Type B pancreatic cell (in vitro differentiated cells): ENCODE results near the gene NUDT5. TPM values are rescaled to one million over a fixed set of nuclear protein-coding genes. Genes with fewer than 3 reads are reported as not detected.

Experiments used
- DNase-seq: peaks from one replicate; pipeline ENCODE4 v3.0.0; 2021; ENCODE audit warnings: mixed read lengths; ENCODE audit not compliant: unreplicated experiment; ENCODE audit errors: extremely low spot score
- H3K27ac Mint-ChIP-seq: 2 replicates; pipeline ENCODE4 v1.8.0; 2021; ENCODE audit warnings: mild to moderate bottlenecking, mixed read lengths
- H3K27me3 Mint-ChIP-seq: 2 replicates; pipeline ENCODE4 v1.8.0; 2021; ENCODE audit warnings: mixed read lengths
- H3K36me3 Mint-ChIP-seq: 2 replicates; pipeline ENCODE4 v1.8.0; 2021; ENCODE audit warnings: mixed read lengths
- H3K4me1 Mint-ChIP-seq: one replicate; pipeline ENCODE4 v1.8.0; 2021; ENCODE audit warnings: mixed read lengths; ENCODE audit not compliant: unreplicated experiment
- H3K4me3 Mint-ChIP-seq: 2 replicates; pipeline ENCODE4 v1.8.0; 2021; ENCODE audit warnings: mild to moderate bottlenecking, mixed read lengths
- H3K9me3 Mint-ChIP-seq: 2 replicates; pipeline ENCODE4 v1.8.0; 2021; ENCODE audit warnings: mixed read lengths
- long read RNA-seq: library from polyadenylated mRNA; unstranded; transcript quantifications from one replicate; pipeline ENCODE4 v2.0.0, GENCODE V29; 2020
- total RNA-seq: library from RNA; stranded (reverse); gene quantifications from 2 replicates; pipeline ENCODE4 v1.2.1, GENCODE V29; 2021; ENCODE audit warnings: low replicate concordance
- TF ChIP-seq, protein P1 (sequence below): fragments of 200-600 bp; sonication (generic); conservative IDR thresholded peaks from 2 replicates; pipeline ENCODE4 v1.5.0; 2021; ENCODE audit warnings: antibody characterized with exemption, mild to moderate bottlenecking

The NUDT5 gene
- 52.7 and 67.7 TPM in 2 replicates for total RNA-seq
- long read RNA-seq, partial matches to known transcripts = 7 of 22 reads
- long read RNA-seq, other reads (novel, unspliced or antisense) = 15 of 22 reads

GRCh38 chr10:12195603-12196506, at the start of gene NUDT5, which contains the start of gene CDC123:
TSS of gene NUDT5 (minus strand) at chr10:12195891. CDS start at chr10:12186291, 9,600 bp downstream.
TSS of gene CDC123 (plus strand) at chr10:12196188. CDS start at chr10:12196246, 58 bp downstream.
- DNase-seq = peak; percentile 86
- Mint-ChIP-seq H3K9me3 (no peaks in the 10 kb centered on the region), H3K4me1 (peaks cover 25% of the 10 kb centered on the region), H3K36me3 (peaks cover 12% of the 10 kb centered on the region), H3K27me3 (no peaks in the 10 kb centered on the region), H3K4me3 (peak within 1 kb of the TSS; percentile 95), H3K27ac (peak within 1 kb of the TSS; percentile 96)
- TF ChIP-seq, protein P1, sequence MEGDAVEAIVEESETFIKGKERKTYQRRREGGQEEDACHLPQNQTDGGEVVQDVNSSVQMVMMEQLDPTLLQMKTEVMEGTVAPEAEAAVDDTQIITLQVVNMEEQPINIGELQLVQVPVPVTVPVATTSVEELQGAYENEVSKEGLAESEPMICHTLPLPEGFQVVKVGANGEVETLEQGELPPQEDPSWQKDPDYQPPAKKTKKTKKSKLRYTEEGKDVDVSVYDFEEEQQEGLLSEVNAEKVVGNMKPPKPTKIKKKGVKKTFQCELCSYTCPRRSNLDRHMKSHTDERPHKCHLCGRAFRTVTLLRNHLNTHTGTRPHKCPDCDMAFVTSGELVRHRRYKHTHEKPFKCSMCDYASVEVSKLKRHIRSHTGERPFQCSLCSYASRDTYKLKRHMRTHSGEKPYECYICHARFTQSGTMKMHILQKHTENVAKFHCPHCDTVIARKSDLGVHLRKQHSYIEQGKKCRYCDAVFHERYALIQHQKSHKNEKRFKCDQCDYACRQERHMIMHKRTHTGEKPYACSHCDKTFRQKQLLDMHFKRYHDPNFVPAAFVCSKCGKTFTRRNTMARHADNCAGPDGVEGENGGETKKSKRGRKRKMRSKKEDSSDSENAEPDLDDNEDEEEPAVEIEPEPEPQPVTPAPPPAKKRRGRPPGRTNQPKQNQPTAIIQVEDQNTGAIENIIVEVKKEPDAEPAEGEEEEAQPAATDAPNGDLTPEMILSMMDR = no peak

- Mint-ChIP-seq H3K36me3 (peaks cover 14% of the 10 kb centered on the region), H3K4me1 (peaks cover 6% of the 10 kb centered on the region), H3K4me3 (no peak overlapping the region), H3K27me3 (no peaks in the 10 kb centered on the region), H3K9me3 (no peaks in the 10 kb centered on the region), H3K27ac (no peak overlapping the region)
- TF ChIP-seq, protein P1 = no peak
- DNase-seq = no peak
These were observed 48.4 kb upstream of the NUDT5 start for GRCh38 chr10:12243864-12244620.

DNA sequence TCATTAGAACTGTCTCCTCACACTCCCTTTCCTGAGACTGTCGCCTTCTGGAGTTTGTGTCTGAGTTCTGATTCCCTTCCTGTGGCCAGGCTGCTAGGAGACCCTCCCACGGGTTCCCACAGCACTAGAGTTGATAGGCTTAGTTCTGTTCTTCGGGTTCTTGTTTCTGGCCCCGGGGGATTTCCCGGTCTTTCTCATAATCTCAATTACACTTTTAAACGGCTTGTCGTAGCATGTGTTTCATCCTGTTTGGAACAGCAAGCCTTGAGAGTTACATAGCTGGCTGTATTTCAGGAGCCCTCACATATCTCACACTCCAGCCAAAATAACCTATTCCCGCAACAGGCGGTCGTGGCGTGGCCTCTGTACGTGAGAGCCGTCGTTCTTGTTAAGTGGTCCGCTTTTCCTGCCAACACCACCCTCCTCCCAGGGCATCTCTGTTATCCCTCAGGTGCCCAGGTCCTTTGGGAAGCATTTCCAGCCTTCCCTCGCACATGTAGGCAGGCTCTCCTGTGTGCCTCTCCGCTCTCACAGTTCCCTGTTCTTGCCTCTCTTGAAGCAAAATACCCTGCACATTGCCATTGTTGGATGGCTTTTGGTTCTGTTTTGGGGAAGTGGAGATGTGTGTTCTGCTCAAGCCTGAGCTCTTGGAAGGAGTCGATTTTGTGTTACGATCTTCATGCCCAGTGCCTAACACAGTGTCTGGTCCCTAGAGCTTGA, 46.3 kb upstream of the NUDT5 start:
- Mint-ChIP-seq H3K27ac (peak overlapping the region; percentile 26), H3K9me3 (no peaks in the 10 kb centered on the region), H3K36me3 (peaks cover 19% of the 10 kb centered on the region), H3K4me1 (peaks cover 6% of the 10 kb centered on the region), H3K4me3 (no peak overlapping the region), H3K27me3 (no peaks in the 10 kb centered on the region)
- DNase-seq = no peak
- TF ChIP-seq, protein P1 = no peak

- TF ChIP-seq, protein P1 = no peak
- no peak for DNase-seq
- Mint-ChIP-seq H3K36me3 (peaks cover 25% of the 10 kb centered on the region), H3K4me3 (no peak overlapping the region), H3K27ac (no peak overlapping the region), H3K9me3 (no peaks in the 10 kb centered on the region), H3K27me3 (no peaks in the 10 kb centered on the region), H3K4me1 (peaks cover 6% of the 10 kb centered on the region)
These were observed 43.1 kb upstream of the NUDT5 start for GRCh38 chr10:12238821-12239220.
